Measurements from ENCODE around the gene CXorf51A. TPM values are rescaled to one million over a fixed set of nuclear protein-coding genes. Genes with fewer than 3 reads are reported as not detected.
"Not testable (repeated sequence)": the region's sequence is repeated elsewhere in the genome, so short reads cannot be mapped to it uniquely, and the experiment has no call there.

The CXorf51A gene
- total RNA-seq (not detected in 2 replicates), polyA plus RNA-seq (not detected in 2 replicates), polyA minus RNA-seq (ENCODE audit: low replicate concordance) (not detected in 2 replicates)
- polyA plus RNA-seq (2012) = not detected in 2 replicates

- H3K4me3 ChIP-seq (replicated peaks in 1 of 4; ENCODE audit: control extremely low read depth in 1 of 4, insufficient read depth in 1 of 4, low read depth in 3 of 4, low read length in 4 of 4); H4K20me1 ChIP-seq (ENCODE audit: control insufficient read depth, extremely low read depth, insufficient read depth, low read length); H3K4me2 ChIP-seq (ENCODE audit: extremely low read depth, insufficient read depth, low read length); H3K9me3 ChIP-seq (ENCODE audit: control insufficient read depth, insufficient read depth, low read depth, low read length); H3K27ac ChIP-seq (ENCODE audit: insufficient read depth, low read length); H3K4me1 ChIP-seq (ENCODE audit: control insufficient read depth, extremely low read depth, insufficient read depth, low read length); H3K9ac ChIP-seq (ENCODE audit: insufficient read depth, low read length); DNase-seq (ENCODE audit: low read depth in 2 of 2); H3K36me3 ChIP-seq (ENCODE audit: control insufficient read depth, insufficient read depth, low read length); H2AFZ ChIP-seq (ENCODE audit: low read length); H3K79me2 ChIP-seq (ENCODE audit: control insufficient read depth, insufficient read depth, low read length); H3K27me3 ChIP-seq (ENCODE audit: control insufficient read depth, insufficient read depth, low read length): not testable (repeated sequence)
These were observed at the start of gene CXorf51A for GRCh38 chrX:146814644-146815043. Gene CXorf51A (minus strand): TSS chrX:146814744. CDS start chrX:146814723, 21 bp downstream.

- Histone ChIP-seq H3K27me3 (ENCODE audit: control insufficient read depth, insufficient read depth, low read length) (no peaks in the 10 kb centered on the region), H2AFZ (ENCODE audit: low read length) (no peak overlapping the region), H3K27ac (ENCODE audit: insufficient read depth, low read length) (no peak overlapping the region), H3K4me3 (replicated peaks in 1 of 4; ENCODE audit: control extremely low read depth in 1 of 4, insufficient read depth in 1 of 4, low read depth in 3 of 4, low read length in 4 of 4) (no peak overlapping the region), H3K4me1 (ENCODE audit: control insufficient read depth, extremely low read depth, insufficient read depth, low read length) (no peaks in the 10 kb centered on the region), H3K9ac (ENCODE audit: insufficient read depth, low read length) (no peak overlapping the region), H3K36me3 (ENCODE audit: control insufficient read depth, insufficient read depth, low read length) (no peaks in the 10 kb centered on the region), H3K9me3 (ENCODE audit: control insufficient read depth, insufficient read depth, low read depth, low read length) (no peaks in the 10 kb centered on the region), H3K79me2 (ENCODE audit: control insufficient read depth, insufficient read depth, low read length) (no peaks in the 10 kb centered on the region), H4K20me1 (ENCODE audit: control insufficient read depth, extremely low read depth, insufficient read depth, low read length) (no peaks in the 10 kb centered on the region), H3K4me2 (ENCODE audit: extremely low read depth, insufficient read depth, low read length) (no peak overlapping the region)
- TF ChIP-seq CTCF (conservative IDR thresholded peaks at IDR 0.05 in 1 of 2, IDR thresholded peaks at IDR 0.05 in 1 of 2; ENCODE audit: low read depth in 1 of 2, low read length in 2 of 2) = no peak
- TF ChIP-seq EZH2 (IDR thresholded peaks at IDR 0.05; ENCODE audit: low read length, missing control alignments) = no peak
- DNase-seq (ENCODE audit: low read depth in 2 of 2) = no peak
These were observed 49.0 kb upstream of the CXorf51A start for GRCh38 chrX:146863566-146863965.

GRCh38 chrX:146854281-146854680 lies 39.7 kb upstream of the CXorf51A start:
- Histone ChIP-seq H2AFZ (ENCODE audit: low read length) (no peak overlapping the region), H3K27me3 (ENCODE audit: control insufficient read depth, insufficient read depth, low read length) (no peaks in the 10 kb centered on the region), H3K27ac (ENCODE audit: insufficient read depth, low read length) (no peak overlapping the region), H3K4me2 (ENCODE audit: extremely low read depth, insufficient read depth, low read length) (no peak overlapping the region), H3K79me2 (ENCODE audit: control insufficient read depth, insufficient read depth, low read length) (no peaks in the 10 kb centered on the region), H3K36me3 (ENCODE audit: control insufficient read depth, insufficient read depth, low read length) (no peaks in the 10 kb centered on the region), H3K9me3 (ENCODE audit: control insufficient read depth, insufficient read depth, low read depth, low read length) (no peaks in the 10 kb centered on the region), H3K4me3 (replicated peaks in 1 of 4; ENCODE audit: control extremely low read depth in 1 of 4, insufficient read depth in 1 of 4, low read depth in 3 of 4, low read length in 4 of 4) (no peak overlapping the region), H3K9ac (ENCODE audit: insufficient read depth, low read length) (no peak overlapping the region), H4K20me1 (ENCODE audit: control insufficient read depth, extremely low read depth, insufficient read depth, low read length) (no peaks in the 10 kb centered on the region), H3K4me1 (ENCODE audit: control insufficient read depth, extremely low read depth, insufficient read depth, low read length) (no peaks in the 10 kb centered on the region)
- TF ChIP-seq EZH2 (IDR thresholded peaks at IDR 0.05; ENCODE audit: low read length, missing control alignments) = no peak
- TF ChIP-seq CTCF (conservative IDR thresholded peaks at IDR 0.05 in 1 of 2, IDR thresholded peaks at IDR 0.05 in 1 of 2; ENCODE audit: low read depth in 1 of 2, low read length in 2 of 2) = no peak
- no peak for DNase-seq (ENCODE audit: low read depth in 2 of 2)

All from fibroblast of lung (primary cell).